ENCODE data around the gene PRRC1. TPM values are rescaled to one million over a fixed set of nuclear protein-coding genes. Genes with fewer than 3 reads are reported as not detected.

The PRRC1 gene
- total RNA-seq, 1 experiment from 2014 or later: 53.2 TPM

GRCh38 chr5:127558273-127558672 is 40.8 kb downstream of the PRRC1 start:
- no peak for TF ChIP-seq SP1 (IDR thresholded peaks at IDR 0.05; ENCODE audit: low read depth)
- no peak for TF ChIP-seq POLR2AphosphoS5 (IDR thresholded peaks at IDR 0.05; ENCODE audit: low read depth, low read length)
- TF ChIP-seq CEBPB (IDR thresholded peaks at IDR 0.05; ENCODE audit: low read depth): no peak
- TF ChIP-seq EZH2 (IDR thresholded peaks at IDR 0.05): no peak
- no peak for TF ChIP-seq JUND (IDR thresholded peaks at IDR 0.05)
- no peak for TF ChIP-seq ZFX (IDR thresholded peaks at IDR 0.05)
- TF ChIP-seq SRF (IDR thresholded peaks at IDR 0.05; ENCODE audit: low read depth): no peak
- TF ChIP-seq CTCF (IDR thresholded peaks at IDR 0.05 in 2 of 3, conservative IDR thresholded peaks at IDR 0.05 in 1 of 3; ENCODE audit: borderline replicate concordance in 1 of 3, insufficient read depth in 1 of 3, low read depth in 2 of 3, low read length in 2 of 3): no peak
- TF ChIP-seq POLR2A (IDR thresholded peaks at IDR 0.05; ENCODE audit: borderline replicate concordance, extremely low read depth, insufficient read depth, insufficient read length): no peak
- TF ChIP-seq REST (IDR thresholded peaks at IDR 0.05; ENCODE audit: low read depth): no peak
- no peak for TF ChIP-seq ATF3 (IDR thresholded peaks at IDR 0.05)
- TF ChIP-seq CBX3 (IDR thresholded peaks at IDR 0.05; ENCODE audit: low read depth): no peak
- TF ChIP-seq EZH2phosphoT487 (IDR thresholded peaks at IDR 0.05; ENCODE audit: borderline replicate concordance): no peak
- TF ChIP-seq YY1 (IDR thresholded peaks at IDR 0.05; ENCODE audit: extremely low read depth, insufficient replicate concordance, low read depth, low read length): no peak
- ChIA-PET CTCF (no interaction called here), POLR2A (no interaction called here), RAD21 (ENCODE audit: low non-redundant PET in 1 of 2, low total read pairs in 2 of 2, uncharacterized antibody in 2 of 2, unreplicated experiment in 2 of 2) (no interaction called here)
- no peak for ATAC-seq
- no peak overlapping the region for H3K4me2 ChIP-seq (ENCODE audit: low read length)
- H3K27me3 ChIP-seq (ENCODE audit: insufficient read depth, low read length): no peaks in the 10 kb centered on the region
- H3K9me3 ChIP-seq (ENCODE audit: control insufficient read depth in 1 of 2, insufficient read depth in 1 of 2, low read depth in 1 of 2, low read length in 2 of 2): no peaks in the 10 kb centered on the region
- no peaks in the 10 kb centered on the region for H3K36me3 ChIP-seq (ENCODE audit: control insufficient read depth in 1 of 2, insufficient read depth in 2 of 2, low read length in 2 of 2)
- BruUV-seq (replicated peaks): no TSS peak
- H3K9ac ChIP-seq (ENCODE audit: low read length): no peak overlapping the region
- H3K4me1 ChIP-seq (ENCODE audit: control insufficient read depth in 1 of 2, insufficient read depth in 2 of 2, low read length in 2 of 2): no peaks in the 10 kb centered on the region
- no peak overlapping the region for H3K27ac ChIP-seq (ENCODE audit: low read depth, low read length)
- H3K79me2 ChIP-seq (ENCODE audit: insufficient read depth, low read length): no peaks in the 10 kb centered on the region
- no peaks in the 10 kb centered on the region for H4K20me1 ChIP-seq (ENCODE audit: insufficient read depth)
- H3K9me2 ChIP-seq (ENCODE audit: insufficient read depth): no peaks in the 10 kb centered on the region
- no peak for DNase-seq (ENCODE audit: low read depth, low spot score)
- no peak overlapping the region for H3K4me3 ChIP-seq (replicated peaks in 1 of 2; ENCODE audit: low read depth in 1 of 2, low read length in 2 of 2)
- no peak overlapping the region for H2AFZ ChIP-seq (ENCODE audit: low read depth, low read length, poor library complexity, severe bottlenecking)
- intact Hi-C loops (cut with micrococcal nuclease): no loop called here

Data from HCT116 (cell line).